OCI-LY1 (cell line): ENCODE data around the gene C9orf43.

ENCODE experiments used
- H2AFZ ChIP-seq: fragments of 200-600 bp; sonication (generic), shearing (Covaris generic); 2 replicates; pipeline ENCODE4 v1.6.0; 2014; ENCODE audit warnings: antibody characterized with exemption, mild to moderate bottlenecking, low read length
- H3F3A ChIP-seq: fragments of 200-600 bp; sonication (generic), shearing (Covaris generic); 2 replicates; pipeline ENCODE4 v1.6.0; 2014; ENCODE audit warnings: mild to moderate bottlenecking, antibody characterized with exemption, low read length, moderate library complexity; ENCODE audit not compliant: insufficient read depth
- H3K27ac ChIP-seq: fragments of 200-600 bp; sonication (generic); 2 replicates; pipeline ENCODE4 v1.5.1; 2014; ENCODE audit warnings: low read length, mixed run types, mild to moderate bottlenecking, low read depth; ENCODE audit not compliant: poor library complexity, severe bottlenecking
- H3K27me3 ChIP-seq: fragments of 200-600 bp; sonication (generic); 2 replicates; pipeline ENCODE4 v1.6.0; 2014; ENCODE audit warnings: antibody characterized with exemption, mild to moderate bottlenecking, low read length, moderate library complexity; ENCODE audit not compliant: insufficient read depth
- H3K36me3 ChIP-seq: fragments of 200-600 bp; sonication (generic); 2 replicates; pipeline ENCODE4 v1.6.1; 2014; ENCODE audit warnings: mild to moderate bottlenecking, antibody characterized with exemption, low read length, moderate library complexity, mixed read lengths; ENCODE audit not compliant: insufficient read depth
- H3K4me1 ChIP-seq: fragments of 200-600 bp; sonication (generic); 2 replicates; pipeline ENCODE4 v1.5.1; 2014; ENCODE audit warnings: mild to moderate bottlenecking, low read length, moderate library complexity; ENCODE audit not compliant: insufficient read depth, severe bottlenecking
- H3K4me2 ChIP-seq: fragments of 200-600 bp; sonication (generic), shearing (Covaris generic); 2 replicates; pipeline ENCODE4 v1.6.1; 2014; ENCODE audit warnings: low read length
- H3K4me3 ChIP-seq: fragments of 200-600 bp; sonication (generic); 2 replicates; pipeline ENCODE4 v1.5.1; 2014; ENCODE audit warnings: low read length, low read depth, mild to moderate bottlenecking, mixed read lengths; ENCODE audit not compliant: poor library complexity, severe bottlenecking
- H3K79me2 ChIP-seq: fragments of 200-600 bp; shearing (Covaris generic); 2 replicates; pipeline ENCODE4 v1.6.1; 2016; ENCODE audit warnings: mixed run types, low read length, mixed read lengths; ENCODE audit not compliant: insufficient read depth
- H3K9ac ChIP-seq: fragments of 200-600 bp; sonication (generic), shearing (Covaris generic); 2 replicates; pipeline ENCODE4 v1.6.1; 2014; ENCODE audit warnings: mild to moderate bottlenecking, low read length, mixed read lengths
- H3K9me2 ChIP-seq: fragments of 200-600 bp; sonication (generic), shearing (Covaris generic); 2 replicates; pipeline ENCODE4 v1.6.1; 2014; ENCODE audit warnings: low read depth, mild to moderate bottlenecking, low read length, mixed read lengths
- H3K9me3 ChIP-seq: fragments of 200-600 bp; shearing (Covaris generic); 2 replicates; pipeline ENCODE4 v1.6.1; 2014; ENCODE audit warnings: low read length, mixed read lengths
- H4K20me1 ChIP-seq: fragments of 200-600 bp; sonication (generic), shearing (Covaris generic); 2 replicates; pipeline ENCODE4 v1.6.0; 2016; ENCODE audit warnings: mild to moderate bottlenecking, low read length; ENCODE audit not compliant: insufficient read depth
- EZH2 ChIP-seq: fragments of 200-600 bp; sonication (generic), shearing (Covaris generic); IDR thresholded peaks from 2 replicates; pipeline ENCODE4 v1.8.0; 2017; ENCODE audit warnings: borderline replicate concordance, mixed run types, mild to moderate bottlenecking, antibody characterized with exemption, low read length, moderate library complexity, mixed read lengths
- TF ChIP-seq, protein P1 (sequence below): fragments of 200-600 bp; sonication (generic), shearing (Covaris generic); IDR thresholded peaks from 2 replicates; pipeline ENCODE4 v1.5.1; 2017; ENCODE audit warnings: mild to moderate bottlenecking, antibody characterized with exemption, low read length, moderate library complexity, mixed read lengths

The C9orf43 gene

GRCh38 chr9:113421726-113422125 lies 11.2 kb downstream of the C9orf43 start:
- H4K20me1 ChIP-seq = no peaks in the 10 kb centered on the region
- no peak for TF ChIP-seq EZH2
- TF ChIP-seq, protein P1, sequence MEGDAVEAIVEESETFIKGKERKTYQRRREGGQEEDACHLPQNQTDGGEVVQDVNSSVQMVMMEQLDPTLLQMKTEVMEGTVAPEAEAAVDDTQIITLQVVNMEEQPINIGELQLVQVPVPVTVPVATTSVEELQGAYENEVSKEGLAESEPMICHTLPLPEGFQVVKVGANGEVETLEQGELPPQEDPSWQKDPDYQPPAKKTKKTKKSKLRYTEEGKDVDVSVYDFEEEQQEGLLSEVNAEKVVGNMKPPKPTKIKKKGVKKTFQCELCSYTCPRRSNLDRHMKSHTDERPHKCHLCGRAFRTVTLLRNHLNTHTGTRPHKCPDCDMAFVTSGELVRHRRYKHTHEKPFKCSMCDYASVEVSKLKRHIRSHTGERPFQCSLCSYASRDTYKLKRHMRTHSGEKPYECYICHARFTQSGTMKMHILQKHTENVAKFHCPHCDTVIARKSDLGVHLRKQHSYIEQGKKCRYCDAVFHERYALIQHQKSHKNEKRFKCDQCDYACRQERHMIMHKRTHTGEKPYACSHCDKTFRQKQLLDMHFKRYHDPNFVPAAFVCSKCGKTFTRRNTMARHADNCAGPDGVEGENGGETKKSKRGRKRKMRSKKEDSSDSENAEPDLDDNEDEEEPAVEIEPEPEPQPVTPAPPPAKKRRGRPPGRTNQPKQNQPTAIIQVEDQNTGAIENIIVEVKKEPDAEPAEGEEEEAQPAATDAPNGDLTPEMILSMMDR = no peak
- no peak overlapping the region for H3K9ac ChIP-seq
- H3K4me2 ChIP-seq = no peak overlapping the region
- peaks cover 5% of the 10 kb centered on the region for H3K4me1 ChIP-seq
- no peak overlapping the region for H3K4me3 ChIP-seq
- H3K9me2 ChIP-seq = no peaks in the 10 kb centered on the region
- H3K27ac ChIP-seq = no peak overlapping the region
- no peaks in the 10 kb centered on the region for H3K79me2 ChIP-seq
- H2AFZ ChIP-seq = no peak overlapping the region
- no peaks in the 10 kb centered on the region for H3K9me3 ChIP-seq
- no peaks in the 10 kb centered on the region for H3F3A ChIP-seq
- no peaks in the 10 kb centered on the region for H3K36me3 ChIP-seq
- no peaks in the 10 kb centered on the region for H3K27me3 ChIP-seq

DNA sequence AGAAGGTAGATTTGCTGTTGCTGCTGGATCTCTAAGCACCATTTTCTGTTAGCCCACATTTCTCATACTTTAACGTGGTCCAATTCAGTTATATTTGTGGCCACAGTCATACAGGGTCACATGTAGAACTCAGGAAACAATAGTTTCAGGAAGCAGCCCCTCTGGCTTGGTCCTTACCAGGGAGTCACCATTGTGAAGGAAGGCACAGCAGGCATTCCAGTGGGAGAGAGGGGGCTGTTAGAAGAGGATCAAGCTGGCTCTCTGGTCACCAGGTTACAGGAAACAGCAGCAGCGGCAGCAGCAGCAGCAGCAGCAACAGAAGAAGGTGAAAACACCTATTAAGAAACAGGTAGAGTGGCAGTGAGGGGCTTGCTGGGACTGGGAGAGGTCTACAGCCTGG lies 14.5 kb downstream of the C9orf43 start:
- H3K4me2 ChIP-seq = no peak overlapping the region
- H3K9me2 ChIP-seq = no peaks in the 10 kb centered on the region
- H2AFZ ChIP-seq = no peak overlapping the region
- H3K4me1 ChIP-seq = no peaks in the 10 kb centered on the region
- H3K79me2 ChIP-seq = no peaks in the 10 kb centered on the region
- no peaks in the 10 kb centered on the region for H3K9me3 ChIP-seq
- no peak overlapping the region for H3K4me3 ChIP-seq
- H3K9ac ChIP-seq = no peak overlapping the region
- no peak overlapping the region for H3K27ac ChIP-seq
- H3K36me3 ChIP-seq = no peaks in the 10 kb centered on the region
- no peaks in the 10 kb centered on the region for H3K27me3 ChIP-seq
- H4K20me1 ChIP-seq = no peaks in the 10 kb centered on the region
- no peaks in the 10 kb centered on the region for H3F3A ChIP-seq
- TF ChIP-seq, protein P1 = no peak
- no peak for TF ChIP-seq EZH2

DNA sequence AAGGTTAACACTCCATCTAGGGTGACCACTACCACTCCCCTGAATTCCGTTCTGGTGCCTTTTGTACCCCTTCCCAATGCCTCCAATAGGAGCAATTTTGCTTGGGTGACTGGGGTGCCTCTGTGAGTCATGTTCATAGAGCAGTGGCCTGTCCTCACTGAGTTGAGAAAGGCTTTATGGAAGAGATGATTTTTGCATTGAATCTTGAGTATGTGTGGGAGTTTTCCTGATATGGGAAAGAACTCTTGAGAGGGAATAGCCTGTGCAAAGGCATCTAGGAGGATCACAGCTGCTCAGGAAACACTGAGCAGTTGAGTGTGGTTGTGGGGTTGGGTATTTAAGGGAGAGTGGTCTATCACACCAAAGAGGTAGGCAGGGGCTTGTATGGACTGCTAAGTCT lies 16.2 kb downstream of the C9orf43 start:
- Histone ChIP-seq H3F3A (no peaks in the 10 kb centered on the region), H3K9me3 (no peaks in the 10 kb centered on the region), H3K27ac (no peak overlapping the region), H3K36me3 (no peaks in the 10 kb centered on the region), H3K9ac (no peak overlapping the region), H3K4me2 (no peak overlapping the region), H4K20me1 (no peaks in the 10 kb centered on the region), H2AFZ (no peak overlapping the region), H3K9me2 (no peaks in the 10 kb centered on the region), H3K4me1 (no peaks in the 10 kb centered on the region), H3K4me3 (no peak overlapping the region), H3K27me3 (no peaks in the 10 kb centered on the region), H3K79me2 (no peaks in the 10 kb centered on the region)
- TF ChIP-seq EZH2 = no peak
- TF ChIP-seq, protein P1 = no peak
